DND-41 (cell line): ENCODE data around the gene SULF2.

Experiments
- CTCF ChIP-seq: IDR thresholded peaks from 2 replicates; pipeline ENCODE4 v1.5.1; 2012; ENCODE audit warnings: borderline replicate concordance, low read length, moderate library complexity, mild to moderate bottlenecking; ENCODE audit not compliant: poor library complexity, severe bottlenecking; ENCODE audit errors: extremely low read depth
- EZH2 ChIP-seq: IDR thresholded peaks from 3 replicates; pipeline ENCODE4 v1.6.1; 2012; ENCODE audit warnings: borderline replicate concordance, low read depth, mild to moderate bottlenecking, moderate library complexity, low read length, inconsistent platforms; ENCODE audit not compliant: severe bottlenecking

DNA sequence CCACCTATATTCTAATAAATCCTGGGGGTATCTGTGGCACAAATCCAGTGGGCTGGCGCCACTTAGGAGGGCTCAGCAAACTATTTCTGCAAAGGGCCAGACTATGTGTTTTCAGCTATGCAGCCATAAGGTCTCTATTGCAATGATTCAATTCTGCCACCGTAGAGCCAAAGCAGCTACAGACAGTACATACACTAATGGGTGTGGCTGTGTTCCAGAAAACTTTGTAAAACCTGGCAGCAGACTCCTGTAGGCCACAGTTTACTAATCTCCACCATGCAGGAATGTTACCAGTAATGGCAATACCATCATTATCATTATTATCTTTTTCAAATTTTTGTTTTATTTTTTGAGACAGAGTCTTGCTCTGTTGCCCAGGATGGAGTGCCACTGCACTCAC, 65.7 kb downstream of the SULF2 start:
- TF ChIP-seq EZH2 (no peak), CTCF (no peak)
